CD4-positive, alpha-beta T cell treated with Interleukin-6 for 4 hours (primary cell): ENCODE results near the gene AFDN.

Experiments used
- DNase-seq: peaks from one replicate; pipeline ENCODE4 v3.0.0-alpha.2; 2020; ENCODE audit warnings: mixed read lengths

Gene AFDN

GRCh38 chr6:167826896-167827582 lies at the start of gene AFDN:
Gene AFDN, plus strand, starts transcription at chr6:167826911. Its CDS starts 222 bp downstream, at chr6:167827133.
- no peak for DNase-seq

GRCh38 chr6:167778497-167779128 lies 48.1 kb upstream of the AFDN start:
- DNase-seq = no peak

GRCh38 chr6:167779129-167779992 lies 47.4 kb upstream of the AFDN start:
- DNase-seq = no peak

- DNase-seq = no peak
These were observed 46.6 kb upstream of the AFDN start for GRCh38 chr6:167779993-167780655.

- DNase-seq = no peak
These were observed 45.5 kb upstream of the AFDN start for GRCh38 chr6:167781066-167781767.

GRCh38 chr6:167781868-167782267 lies 44.8 kb upstream of the AFDN start:
- DNase-seq = no peak

- DNase-seq = no peak
These were observed 43.8 kb upstream of the AFDN start for GRCh38 chr6:167782698-167783517.

- DNase-seq = no peak
These were observed 39.6 kb upstream of the AFDN start for GRCh38 chr6:167786853-167787675.

GRCh38 chr6:167787896-167788562 lies 38.7 kb upstream of the AFDN start:
- no peak for DNase-seq

- DNase-seq = no peak
These were observed 38.2 kb upstream of the AFDN start for GRCh38 chr6:167788563-167788903.

- no peak for DNase-seq
These were observed 37.4 kb upstream of the AFDN start for GRCh38 chr6:167789358-167789757.

GRCh38 chr6:167791091-167791779 lies 35.5 kb upstream of the AFDN start:
- no peak for DNase-seq

GRCh38 chr6:167791780-167792478 lies 34.8 kb upstream of the AFDN start:
- no peak for DNase-seq

- DNase-seq = no peak
These were observed 33.3 kb upstream of the AFDN start for GRCh38 chr6:167793421-167793820.

- DNase-seq = no peak
These were observed 32.3 kb upstream of the AFDN start for GRCh38 chr6:167794161-167795157.

- DNase-seq = no peak
These were observed 31.3 kb upstream of the AFDN start for GRCh38 chr6:167795321-167795811.

GRCh38 chr6:167795874-167796191 lies 30.9 kb upstream of the AFDN start:
- no peak for DNase-seq
